Neural progenitor cell (in vitro differentiated cells): ENCODE results near the gene GDF10. TPM values are rescaled to one million over a fixed set of nuclear protein-coding genes. Genes with fewer than 3 reads are reported as not detected.

Experiments used
- DNase-seq: peaks from one replicate; pipeline ENCODE4 v3.0.0-alpha.2; 2016; ENCODE audit warnings: low spot score
- H2AFZ ChIP-seq: fragments of 200-600 bp; sonication (generic); replicated peaks from 2 replicates; pipeline ENCODE4 v1.6.1; 2016; ENCODE audit warnings: antibody characterized with exemption
- H3F3A ChIP-seq: fragments of 200-600 bp; sonication (generic); 2 replicates; pipeline ENCODE4 v1.6.1; 2016; ENCODE audit warnings: antibody characterized with exemption, low read depth
- H3K27ac ChIP-seq: fragments of 200-600 bp; sonication (generic); 2 replicates; pipeline ENCODE4 v1.5.1; 2016; ENCODE audit warnings: mild to moderate bottlenecking
- H3K27me3 ChIP-seq: fragments of 200-600 bp; sonication (generic); 2 replicates; pipeline ENCODE4 v1.6.1; 2016; ENCODE audit warnings: mild to moderate bottlenecking, moderate library complexity
- H3K36me3 ChIP-seq: fragments of 200-600 bp; sonication (generic); 2 replicates; pipeline ENCODE4 v1.5.1; 2016
- H3K4me1 ChIP-seq: fragments of 200-600 bp; sonication (generic); 2 replicates; pipeline ENCODE4 v1.6.1; 2016; ENCODE audit warnings: mixed run types
- H3K4me2 ChIP-seq: fragments of 200-600 bp; sonication (generic); 2 replicates; pipeline ENCODE4 v1.6.1; 2016
- H3K4me3 ChIP-seq: fragments of 200-600 bp; sonication (generic); 2 replicates; pipeline ENCODE4 v1.5.1; 2016
- H3K79me2 ChIP-seq: fragments of 200-600 bp; sonication (generic); 2 replicates; pipeline ENCODE4 v1.6.1; 2016; ENCODE audit warnings: low read depth
- H3K9ac ChIP-seq: fragments of 200-600 bp; sonication (generic); 2 replicates; pipeline ENCODE4 v1.6.1; 2016
- H3K9me3 ChIP-seq: fragments of 200-600 bp; sonication (generic); 2 replicates; pipeline ENCODE4 v1.5.1; 2016; ENCODE audit warnings: low read depth
- H4K20me1 ChIP-seq: fragments of 200-600 bp; sonication (generic); 2 replicates; pipeline ENCODE4 v1.6.1; 2016; ENCODE audit warnings: low read depth
- H3K27ac Mint-ChIP-seq: 3 replicates; pipeline ENCODE4 v1.8.0; 2021; ENCODE audit warnings: mixed read lengths
- H3K27me3 Mint-ChIP-seq: 2 replicates; pipeline ENCODE4 v1.8.0; 2022; ENCODE audit warnings: low read depth, mild to moderate bottlenecking, inconsistent platforms, moderate library complexity, mixed read lengths; ENCODE audit not compliant: insufficient read depth
- H3K36me3 Mint-ChIP-seq: 3 replicates; pipeline ENCODE4 v1.8.0; 2021; ENCODE audit warnings: mixed read lengths
- H3K4me1 Mint-ChIP-seq: 3 replicates; pipeline ENCODE4 v1.8.0; 2021; ENCODE audit warnings: mixed read lengths
- H3K4me3 Mint-ChIP-seq: 3 replicates; pipeline ENCODE4 v1.8.0; 2021; ENCODE audit warnings: mild to moderate bottlenecking, moderate library complexity, mixed read lengths
- H3K9me3 Mint-ChIP-seq: 3 replicates; pipeline ENCODE4 v1.8.0; 2020; ENCODE audit warnings: mixed read lengths
- CTCF ChIP-seq: fragments of 200-600 bp; sonication (generic); IDR thresholded peaks from 2 replicates; pipeline ENCODE4 v1.5.1; 2017; ENCODE audit warnings: antibody characterized with exemption, mild to moderate bottlenecking
- EZH2 ChIP-seq: fragments of 200-600 bp; sonication (generic); IDR thresholded peaks from 2 replicates; pipeline ENCODE4 v1.6.1; 2017; ENCODE audit warnings: antibody characterized with exemption, mild to moderate bottlenecking, moderate library complexity
- EZH2phosphoT487 ChIP-seq: fragments of 200-600 bp; sonication (generic); IDR thresholded peaks from 2 replicates; pipeline ENCODE4 v1.6.1; 2017; ENCODE audit warnings: antibody characterized with exemption
- total RNA-seq: library from RNA; depleted of rRNA; stranded (reverse); fragments of >200 nt; gene quantifications from 2 replicates; pipeline ENCODE4 v1.2.3, GENCODE V29; 2015; ENCODE audit warnings: low replicate concordance

The GDF10 gene
- total RNA-seq, 1 donor from 2014 or later, result 0.28 TPM

- Mint-ChIP-seq H3K36me3 (peaks cover 1% of the 10 kb centered on the region), H3K27ac (no peak overlapping the region), H3K4me3 (no peak overlapping the region), H3K27me3 (peaks cover 2% of the 10 kb centered on the region), H3K9me3 (peaks cover 3% of the 10 kb centered on the region), H3K4me1 (peaks cover 14% of the 10 kb centered on the region)
- Histone ChIP-seq H3K79me2 (no peaks in the 10 kb centered on the region), H3K4me3 (no peak overlapping the region), H3K9me3 (no peaks in the 10 kb centered on the region), H4K20me1 (no peaks in the 10 kb centered on the region), H3F3A (no peaks in the 10 kb centered on the region), H3K9ac (no peak overlapping the region), H3K27ac (no peak overlapping the region), H2AFZ (no peak overlapping the region), H3K4me2 (no peak overlapping the region), H3K36me3 (no peaks in the 10 kb centered on the region), H3K27me3 (no peaks in the 10 kb centered on the region), H3K4me1 (no peaks in the 10 kb centered on the region)
- DNase-seq, result no peak
- TF ChIP-seq CTCF, result no peak
- TF ChIP-seq EZH2, result no peak
- no peak for TF ChIP-seq EZH2phosphoT487
These were observed 19.8 kb downstream of the GDF10 start for GRCh38 chr10:47319784-47320183.

DNA sequence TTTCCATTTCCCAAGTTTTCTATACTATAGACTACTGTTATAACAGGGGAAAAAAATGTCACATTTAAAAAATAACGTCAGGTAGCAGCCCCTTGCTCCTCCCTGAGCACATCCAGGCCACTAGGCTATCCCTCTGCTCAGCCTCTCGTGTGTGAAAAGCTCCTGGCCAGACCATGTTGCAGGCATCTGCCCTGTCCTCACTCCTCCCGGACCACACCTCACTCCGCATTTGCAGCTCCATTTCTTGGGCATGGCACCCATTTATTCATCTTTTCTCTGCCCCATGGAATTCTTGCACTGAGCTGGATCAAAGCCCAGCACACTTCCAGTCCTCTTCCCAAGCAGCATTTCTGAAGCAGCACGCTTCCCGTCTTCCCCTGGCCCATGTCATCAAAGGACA lies 20.8 kb downstream of the GDF10 start:
- no peaks in the 10 kb centered on the region for H4K20me1 ChIP-seq
- peak overlapping the region; percentile 35 for H3K27ac Mint-ChIP-seq
- H3K79me2 ChIP-seq, result no peaks in the 10 kb centered on the region
- no peak overlapping the region for H3K9ac ChIP-seq
- H3K9me3 Mint-ChIP-seq, result peaks cover 3% of the 10 kb centered on the region
- H3K4me1 Mint-ChIP-seq, result peaks cover 16% of the 10 kb centered on the region
- no peak overlapping the region for H3K4me3 Mint-ChIP-seq
- no peak overlapping the region for H3K27ac ChIP-seq
- H3F3A ChIP-seq, result no peaks in the 10 kb centered on the region
- H3K36me3 Mint-ChIP-seq, result peaks cover 1% of the 10 kb centered on the region
- no peak overlapping the region for H3K4me2 ChIP-seq
- no peaks in the 10 kb centered on the region for H3K36me3 ChIP-seq
- no peak overlapping the region for H2AFZ ChIP-seq
- H3K4me3 ChIP-seq, result no peak overlapping the region
- H3K4me1 ChIP-seq, result no peaks in the 10 kb centered on the region
- no peaks in the 10 kb centered on the region for H3K27me3 ChIP-seq
- H3K9me3 ChIP-seq, result no peaks in the 10 kb centered on the region
- no peak for DNase-seq
- H3K27me3 Mint-ChIP-seq, result no peaks in the 10 kb centered on the region
- TF ChIP-seq CTCF (no peak), EZH2 (no peak), EZH2phosphoT487 (no peak)

GRCh38 chr10:47321521-47322195 lies 21.7 kb downstream of the GDF10 start:
- Mint-ChIP-seq H3K9me3 (peaks cover 3% of the 10 kb centered on the region), H3K4me3 (no peak overlapping the region), H3K27me3 (no peaks in the 10 kb centered on the region), H3K27ac (no peak overlapping the region), H3K4me1 (peaks cover 17% of the 10 kb centered on the region), H3K36me3 (peaks cover 1% of the 10 kb centered on the region)
- Histone ChIP-seq H3K4me3 (no peak overlapping the region), H3K9me3 (no peaks in the 10 kb centered on the region), H4K20me1 (no peaks in the 10 kb centered on the region), H2AFZ (no peak overlapping the region), H3K9ac (no peak overlapping the region), H3K79me2 (no peaks in the 10 kb centered on the region), H3K27me3 (no peaks in the 10 kb centered on the region), H3K4me1 (no peaks in the 10 kb centered on the region), H3K36me3 (no peaks in the 10 kb centered on the region), H3K4me2 (no peak overlapping the region), H3F3A (no peaks in the 10 kb centered on the region), H3K27ac (no peak overlapping the region)
- no peak for DNase-seq
- TF ChIP-seq EZH2phosphoT487 (no peak), CTCF (no peak), EZH2 (no peak)
